Body of pancreas (tissue), 4 donors: ENCODE results near the gene ZNF699. TPM values are rescaled to one million over a fixed set of nuclear protein-coding genes. Genes with fewer than 3 reads are reported as not detected.

Source experiments
- ATAC-seq: fragments of 150-250 bp; one replicate; pipeline ENCODE4 v1.9.1; 2016
- DNase-seq, 4 donors: peaks; one replicate each; pipeline ENCODE4 v3.0.0-alpha.2; 2019
- H3K27ac ChIP-seq, 4 donors: fragments of 200-600 bp; sonication (generic); 1 replicate in 3 of 4; 2 replicates in 1 of 4; pipeline versions ENCODE4 v1.5.1 to v1.6.1; 2016 to 2019; ENCODE audit warnings: mild to moderate bottlenecking in 1 of 4, mixed read lengths in 1 of 4, moderate library complexity in 1 of 4
- H3K27me3 ChIP-seq, 2 donors: fragments of 200-600 bp; sonication (generic); one replicate each; pipeline ENCODE4 v1.6.0; 2016; ENCODE audit warnings: mild to moderate bottlenecking in 1 of 2
- H3K36me3 ChIP-seq, 2 donors: fragments of 200-600 bp; sonication (generic); replicated peaks in 1 of 2; 2 replicates each; pipeline ENCODE4 v1.5.1; 2016; ENCODE audit warnings: low read depth in 2 of 2; ENCODE audit not compliant: insufficient read depth in 1 of 2
- H3K4me1 ChIP-seq: fragments of 200-600 bp; sonication (generic); one replicate; pipeline ENCODE4 v1.6.0; 2016
- H3K4me3 ChIP-seq, 2 donors: fragments of 200-600 bp; sonication (generic); 1 replicate in 1 of 2; 2 replicates in 1 of 2; pipeline ENCODE4 v1.5.1; 2016 to 2019
- H3K9me3 ChIP-seq, 3 donors: fragments of 200-600 bp; sonication (generic); 1 replicate in 2 of 3; 2 replicates in 1 of 3; pipeline ENCODE4 v1.5.1; 2016
- POLR2A ChIP-seq, 3 donors: fragments of 450-650 bp; IDR thresholded peaks; one replicate each; pipeline ENCODE4 v1.6.1; 2016; ENCODE audit warnings: antibody characterized with exemption in 3 of 3, mild to moderate bottlenecking in 2 of 3
- WGBS, 2 donors: methylation state at CpG; one replicate each; pipeline ENCODE4 v1.1.5; 2017; 5-methylcytosine and 5-hydroxymethylcytosine counted together
- intact Hi-C: fragments of 100-400 bp; cut with DNase I; formaldehyde crosslinking; loops from one replicate; pipeline ENCODE4 v1.15.1; 2023
- total RNA-seq, 2 donors: library from RNA; depleted of rRNA; stranded (reverse); fragments of >200 nt; gene quantifications; one replicate each; pipeline ENCODE4 v1.1.0, GENCODE V29; 2016
- TF ChIP-seq, protein P1 (sequence below), 7 experiments: fragments of 450-650 bp in 4 of 7; fragments of 200-600 bp in 3 of 7; sonication (generic) in 3 of 7; IDR thresholded peaks; one replicate each; pipeline ENCODE4 v1.5.1; 2016 to 2019; ENCODE audit warnings: antibody characterized with exemption in 7 of 7

Gene ZNF699
- 10 to 100 TPM in 1 of 2 donors, 1 to 10 TPM in 1; 3.4 to 13.5 TPM for total RNA-seq

DNA sequence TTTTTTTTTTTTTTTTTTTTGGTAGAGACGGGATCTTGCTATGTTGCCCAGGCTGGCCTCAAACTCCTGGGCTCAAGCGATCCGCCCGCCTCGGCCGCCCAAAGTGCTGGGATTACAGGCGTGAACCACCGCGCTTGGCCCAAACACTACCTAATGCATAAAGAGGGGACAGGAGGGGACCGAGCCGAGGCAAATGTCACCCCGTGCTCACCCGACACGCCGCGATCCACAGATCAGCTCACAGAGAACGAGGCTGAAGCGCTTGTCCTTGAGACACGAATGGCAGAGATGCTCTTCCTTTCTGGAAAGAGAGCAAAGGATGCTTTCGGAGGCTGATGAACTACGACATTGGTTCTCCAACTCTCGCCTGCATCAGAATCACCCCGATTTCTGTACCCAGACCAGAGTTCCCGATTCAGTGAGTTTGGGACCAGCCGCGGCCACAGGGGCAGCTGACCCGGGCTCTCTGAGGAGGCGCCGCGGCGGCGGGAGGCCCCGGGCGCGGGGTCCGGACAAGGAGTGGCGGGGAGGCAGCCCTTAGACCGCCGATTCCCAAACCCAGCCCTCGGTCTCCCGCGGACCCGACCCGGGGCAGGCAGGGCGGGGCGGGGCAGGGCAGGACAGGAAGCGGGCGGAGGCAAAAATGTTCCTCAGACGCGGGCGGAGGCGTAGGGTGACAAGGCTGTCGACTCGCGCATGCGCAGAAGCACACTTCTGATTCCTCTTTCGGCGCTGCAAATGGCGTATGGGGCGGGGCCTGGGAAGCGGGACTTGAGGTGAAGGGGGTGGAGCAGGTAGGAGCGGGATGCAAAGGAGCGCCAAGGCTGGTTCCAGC is at the start of gene ZNF699:
ZNF699 (minus strand) TSS at position 700 of the 835 bp plus-strand sequence. CDS start 4,719 bp downstream, outside the sequence.
- Histone ChIP-seq H3K9me3 (peaks cover 0 to 9% (median 0%) of the 10 kb centered on the region in 3 donors), H3K4me3 (peak within 1 kb of the TSS; percentile 43 to 78), H3K27ac (peak within 1 kb of the TSS; percentile 84 to 88 (median 86)), H3K36me3 (peaks cover 0 to 2% of the 10 kb centered on the region in 2 donors), H3K27me3 (no peaks in the 10 kb centered on the region), H3K4me1 (peaks cover 7% of the 10 kb centered on the region)
- intact Hi-C loops = no loop called here
- WGBS, 2 donors = 1 to 4% methylated on average over 27 to 59 of the region's 63 CpGs
- DNase-seq = peak; percentile 96 to 98 (median 98)
- peak; percentile 96 for ATAC-seq
- TF ChIP-seq POLR2A (IDR thresholded peaks at IDR 0.05) = peak; percentile 32 to 78 (median 77)
- TF ChIP-seq, protein P1, sequence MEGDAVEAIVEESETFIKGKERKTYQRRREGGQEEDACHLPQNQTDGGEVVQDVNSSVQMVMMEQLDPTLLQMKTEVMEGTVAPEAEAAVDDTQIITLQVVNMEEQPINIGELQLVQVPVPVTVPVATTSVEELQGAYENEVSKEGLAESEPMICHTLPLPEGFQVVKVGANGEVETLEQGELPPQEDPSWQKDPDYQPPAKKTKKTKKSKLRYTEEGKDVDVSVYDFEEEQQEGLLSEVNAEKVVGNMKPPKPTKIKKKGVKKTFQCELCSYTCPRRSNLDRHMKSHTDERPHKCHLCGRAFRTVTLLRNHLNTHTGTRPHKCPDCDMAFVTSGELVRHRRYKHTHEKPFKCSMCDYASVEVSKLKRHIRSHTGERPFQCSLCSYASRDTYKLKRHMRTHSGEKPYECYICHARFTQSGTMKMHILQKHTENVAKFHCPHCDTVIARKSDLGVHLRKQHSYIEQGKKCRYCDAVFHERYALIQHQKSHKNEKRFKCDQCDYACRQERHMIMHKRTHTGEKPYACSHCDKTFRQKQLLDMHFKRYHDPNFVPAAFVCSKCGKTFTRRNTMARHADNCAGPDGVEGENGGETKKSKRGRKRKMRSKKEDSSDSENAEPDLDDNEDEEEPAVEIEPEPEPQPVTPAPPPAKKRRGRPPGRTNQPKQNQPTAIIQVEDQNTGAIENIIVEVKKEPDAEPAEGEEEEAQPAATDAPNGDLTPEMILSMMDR (IDR thresholded peaks at IDR 0.05) = no peak

DNA sequence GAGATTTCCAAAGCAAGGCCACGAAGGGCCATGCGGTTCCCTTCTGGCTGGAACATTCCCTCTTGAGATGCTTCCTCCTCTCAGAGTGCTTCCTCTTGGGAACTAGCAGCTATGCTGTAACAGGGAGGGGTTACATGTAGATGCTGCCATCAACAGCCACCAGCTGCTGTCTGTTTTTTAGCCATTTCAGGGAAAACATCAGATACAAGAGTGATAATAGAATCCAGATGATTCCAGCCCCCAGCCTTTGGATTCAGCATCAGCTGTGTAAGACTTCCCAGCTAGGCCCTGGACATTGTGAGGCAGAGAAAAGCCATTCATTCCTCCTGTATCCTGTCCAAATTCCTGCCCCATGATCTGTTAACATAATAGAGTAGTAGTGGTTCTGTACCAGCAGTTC is 45.0 kb upstream of the ZNF699 start:
- no peak overlapping the region for H3K27ac ChIP-seq
- H3K9me3 ChIP-seq = peaks cover 0 to 40% (median 3%) of the 10 kb centered on the region in 3 donors
- no peaks in the 10 kb centered on the region for H3K4me1 ChIP-seq
- WGBS, 2 donors = 82 to 91% methylated on average over 2 of the region's 2 CpGs
- DNase-seq (no peak), ATAC-seq (no peak)
- H3K36me3 ChIP-seq = no peaks in the 10 kb centered on the region
- H3K4me3 ChIP-seq = no peak overlapping the region
- intact Hi-C loops = no loop called here
- TF ChIP-seq, protein P1 (IDR thresholded peaks at IDR 0.05) = no peak
- no peak for TF ChIP-seq POLR2A (IDR thresholded peaks at IDR 0.05)
- H3K27me3 ChIP-seq = no peaks in the 10 kb centered on the region

DNA sequence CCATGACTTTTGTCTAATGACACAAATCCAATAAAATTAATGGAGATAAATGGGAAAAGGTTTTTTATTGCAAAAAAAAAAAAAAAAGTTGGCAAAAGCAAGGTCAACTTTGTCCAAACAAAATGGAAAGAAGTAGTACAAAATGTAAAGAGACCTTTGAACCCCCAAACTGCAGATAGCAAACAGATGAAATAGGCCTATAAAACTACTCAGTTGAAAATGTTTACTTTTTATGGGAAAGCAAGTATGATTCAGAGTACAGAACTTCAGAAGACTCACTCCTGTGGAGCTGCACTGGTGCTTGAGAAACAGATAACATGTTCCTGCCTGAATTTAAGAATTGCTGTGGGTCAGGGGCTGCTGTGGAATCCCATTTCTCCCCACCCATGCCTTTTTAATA is 43.4 kb upstream of the ZNF699 start:
- TF ChIP-seq, protein P1 (IDR thresholded peaks at IDR 0.05) = no peak
- no peak for TF ChIP-seq POLR2A (IDR thresholded peaks at IDR 0.05)
- H3K4me1 ChIP-seq = no peaks in the 10 kb centered on the region
- peaks cover 0 to 47% (median 4%) of the 10 kb centered on the region in 3 donors for H3K9me3 ChIP-seq
- DNase-seq = no peak
- H3K27me3 ChIP-seq = no peaks in the 10 kb centered on the region
- H3K4me3 ChIP-seq = no peak overlapping the region
- no peaks in the 10 kb centered on the region for H3K36me3 ChIP-seq
- ATAC-seq = no peak
- intact Hi-C loops = no loop called here
- H3K27ac ChIP-seq = no peak overlapping the region

DNA sequence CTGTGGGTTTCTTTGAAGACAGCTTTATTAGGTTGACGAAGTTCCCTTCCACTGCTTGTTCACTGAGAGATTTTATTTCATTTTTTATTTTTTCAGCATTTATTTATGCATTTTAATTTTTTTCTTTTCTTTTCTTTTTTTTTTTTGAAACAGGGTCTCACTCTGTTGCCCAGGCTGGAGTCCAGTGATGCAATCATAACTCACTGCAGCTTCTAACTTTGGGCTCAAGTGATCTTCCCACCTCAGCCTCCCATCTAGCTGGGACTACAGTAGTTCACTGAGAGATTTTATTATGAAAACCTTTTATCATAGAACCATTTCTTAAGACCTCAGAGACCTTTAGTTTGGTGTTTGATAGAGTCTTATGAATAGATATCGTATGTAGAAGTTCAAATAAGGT is 42.9 kb upstream of the ZNF699 start:
- no peak for ATAC-seq
- no peaks in the 10 kb centered on the region for H3K27me3 ChIP-seq
- TF ChIP-seq, protein P1 (IDR thresholded peaks at IDR 0.05) = no peak
- no peak for TF ChIP-seq POLR2A (IDR thresholded peaks at IDR 0.05)
- 94 to 95% methylated on average over 2 of the region's 2 CpGs for WGBS, 2 donors
- H3K4me1 ChIP-seq = no peaks in the 10 kb centered on the region
- no peak overlapping the region for H3K4me3 ChIP-seq
- H3K27ac ChIP-seq = no peak overlapping the region
- no peaks in the 10 kb centered on the region for H3K36me3 ChIP-seq
- peaks cover 0 to 45% (median 4%) of the 10 kb centered on the region in 3 donors for H3K9me3 ChIP-seq
- intact Hi-C loops = no loop called here
- no peak for DNase-seq
